ENCODE measurements around the gene GPR63. TPM values are rescaled to one million over a fixed set of nuclear protein-coding genes. Genes with fewer than 3 reads are reported as not detected.

Gene GPR63
- total and polyA plus RNA-seq, 2 donors (not counting 3 experiments of a cell fraction or from before 2014, with no cell fraction given): 0.06 to 0.13 TPM

- Histone ChIP-seq H4K20me1 (replicated peaks; ENCODE audit: control insufficient read depth, extremely low read depth, insufficient read depth, low read length) (no peaks in the 10 kb centered on the region), H3K27ac (ENCODE audit: insufficient read depth, low read depth, low read length) (no peak overlapping the region), H3K79me2 (ENCODE audit: control insufficient read depth, insufficient read depth, low read length) (no peaks in the 10 kb centered on the region), H3K9ac (replicated peaks; ENCODE audit: extremely low read depth, insufficient read depth, low read length) (no peak overlapping the region), H3K4me2 (ENCODE audit: insufficient read depth, low read length) (no peak overlapping the region), H3K9me1 (replicated peaks; ENCODE audit: control insufficient read depth, extremely low read depth, insufficient read depth, low read length) (no peaks in the 10 kb centered on the region), H3K27me3 (ENCODE audit: control insufficient read depth in 2 of 2, insufficient read depth in 2 of 2, low read length in 2 of 2) (no peaks in the 10 kb centered on the region), H3K4me3 (replicated peaks in 1 of 3; ENCODE audit: insufficient read depth in 1 of 3, low read depth in 1 of 3, low read length in 3 of 3) (no peak overlapping the region), H3K4me1 (ENCODE audit: control insufficient read depth, extremely low read depth, insufficient read depth, low read length) (no peaks in the 10 kb centered on the region), H2AFZ (ENCODE audit: low read depth, low read length) (no peak overlapping the region), H3K9me3 (replicated peaks; ENCODE audit: control insufficient read depth, insufficient read depth, low read length) (no peaks in the 10 kb centered on the region), H3K36me3 (ENCODE audit: control insufficient read depth in 2 of 2, extremely low read depth in 1 of 2, insufficient read depth in 2 of 2, low read length in 2 of 2) (no peaks in the 10 kb centered on the region)
- DNase-seq (ENCODE audit: low read depth, low spot score) (no peak), FAIRE-seq (no peak)
- BruUV-seq (replicated peaks): no TSS peak
- CTCF ChIA-PET: no interaction called here
- intact Hi-C loops (cut with micrococcal nuclease) (no loop called here), dilution Hi-C loops (cut with MboI; ENCODE audit: extremely low pct_ligation_motif_present, low sequenced_read_pairs) (no loop called here)
- POLR2A ChIA-PET: no interaction called here
- no peak for TF ChIP-seq POLR2AphosphoS5 (IDR thresholded peaks at IDR 0.05; ENCODE audit: insufficient read depth, low read depth, low read length)
- no peak for TF ChIP-seq MYC (IDR thresholded peaks at IDR 0.05; ENCODE audit: low read depth, low read length)
- no peak for TF ChIP-seq FOS (IDR thresholded peaks at IDR 0.05; ENCODE audit: borderline replicate concordance, insufficient read depth, low read length)
- no peak for TF ChIP-seq POLR2A (IDR thresholded peaks at IDR 0.05; ENCODE audit: low read depth, low read length)
- no peak for TF ChIP-seq JUN (IDR thresholded peaks at IDR 0.05; ENCODE audit: borderline replicate concordance, insufficient read depth, insufficient read length, low read depth)
- TF ChIP-seq, protein P1, sequence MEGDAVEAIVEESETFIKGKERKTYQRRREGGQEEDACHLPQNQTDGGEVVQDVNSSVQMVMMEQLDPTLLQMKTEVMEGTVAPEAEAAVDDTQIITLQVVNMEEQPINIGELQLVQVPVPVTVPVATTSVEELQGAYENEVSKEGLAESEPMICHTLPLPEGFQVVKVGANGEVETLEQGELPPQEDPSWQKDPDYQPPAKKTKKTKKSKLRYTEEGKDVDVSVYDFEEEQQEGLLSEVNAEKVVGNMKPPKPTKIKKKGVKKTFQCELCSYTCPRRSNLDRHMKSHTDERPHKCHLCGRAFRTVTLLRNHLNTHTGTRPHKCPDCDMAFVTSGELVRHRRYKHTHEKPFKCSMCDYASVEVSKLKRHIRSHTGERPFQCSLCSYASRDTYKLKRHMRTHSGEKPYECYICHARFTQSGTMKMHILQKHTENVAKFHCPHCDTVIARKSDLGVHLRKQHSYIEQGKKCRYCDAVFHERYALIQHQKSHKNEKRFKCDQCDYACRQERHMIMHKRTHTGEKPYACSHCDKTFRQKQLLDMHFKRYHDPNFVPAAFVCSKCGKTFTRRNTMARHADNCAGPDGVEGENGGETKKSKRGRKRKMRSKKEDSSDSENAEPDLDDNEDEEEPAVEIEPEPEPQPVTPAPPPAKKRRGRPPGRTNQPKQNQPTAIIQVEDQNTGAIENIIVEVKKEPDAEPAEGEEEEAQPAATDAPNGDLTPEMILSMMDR (IDR thresholded peaks at IDR 0.05; ENCODE audit: extremely low read depth in 1 of 2, insufficient read depth in 1 of 2, low read depth in 1 of 2, low read length in 2 of 2): no peak
- TF ChIP-seq, protein P2, sequence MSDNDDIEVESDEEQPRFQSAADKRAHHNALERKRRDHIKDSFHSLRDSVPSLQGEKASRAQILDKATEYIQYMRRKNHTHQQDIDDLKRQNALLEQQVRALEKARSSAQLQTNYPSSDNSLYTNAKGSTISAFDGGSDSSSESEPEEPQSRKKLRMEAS (IDR thresholded peaks at IDR 0.05; ENCODE audit: insufficient read depth, insufficient read length): no peak
Measured at GRCh38 chr6:96823743-96824142, 13.5 kb downstream of the GPR63 start.
